PC-9 (cell line): ENCODE measurements around the gene ABCC6. TPM values are rescaled to one million over a fixed set of nuclear protein-coding genes. Genes with fewer than 3 reads are reported as not detected.

Experiments
- BruUV-seq: library from RNA; stranded (reverse); fragments of 400-500 nt; replicated peaks from 2 replicates; lab custom pipeline; 2021; lab: Mats Ljungman, UMichigan
- CTCF ChIA-PET: fragments of 300-600 bp; sonication (Branson Sonifier 250); formaldehyde crosslinking; loops from one replicate; lab custom pipeline; 2022; ENCODE audit warnings: antibody characterized with exemption; lab: Charles Lee
- POLR2A ChIA-PET: fragments of 300-600 bp; sonication (Branson Sonifier 250); formaldehyde crosslinking; loops from one replicate; lab custom pipeline; 2022; ENCODE audit warnings: antibody characterized with exemption; ENCODE audit not compliant: unreplicated experiment; lab: Charles Lee
- DNase-seq, 2 experiments: peaks; one replicate each; pipeline versions ENCODE4 v3.0.0 to v3.0.0-alpha.2; 2015 to 2022; ENCODE audit warnings: mixed read lengths in 1 of 2
- H2AFZ ChIP-seq: fragments of 200-600 bp; sonication (generic); 2 replicates; pipeline ENCODE4 v1.8.1; 2017; ENCODE audit warnings: antibody characterized with exemption
- H3F3A ChIP-seq: fragments of 200-600 bp; sonication (generic); 2 replicates; pipeline ENCODE4 v1.8.1; 2017; ENCODE audit warnings: antibody characterized with exemption, mild to moderate bottlenecking, low read depth; ENCODE audit not compliant: insufficient read depth
- H3K27ac ChIP-seq: fragments of 200-600 bp; sonication (generic); 2 replicates; pipeline ENCODE4 v1.6.1; 2016; ENCODE audit warnings: mixed run types
- H3K27me3 ChIP-seq: fragments of 200-600 bp; sonication (generic); 2 replicates; pipeline ENCODE4 v1.6.1; 2016; ENCODE audit warnings: low read depth, mixed run types; ENCODE audit not compliant: insufficient read depth
- H3K36me3 ChIP-seq: fragments of 200-600 bp; sonication (generic); 2 replicates; pipeline ENCODE4 v1.6.1; 2016; ENCODE audit warnings: low read depth, mixed run types
- H3K4me1 ChIP-seq: fragments of 200-600 bp; sonication (generic); replicated peaks from 2 replicates; pipeline ENCODE4 v1.6.1; 2016; ENCODE audit warnings: mixed run types; ENCODE audit not compliant: insufficient read depth
- H3K4me2 ChIP-seq: fragments of 200-600 bp; sonication (generic); 2 replicates; pipeline ENCODE4 v1.6.1; 2017; ENCODE audit warnings: mixed run types
- H3K4me3 ChIP-seq: fragments of 200-600 bp; sonication (generic); 2 replicates; pipeline ENCODE4 v1.6.1; 2016; ENCODE audit warnings: mixed run types
- H3K79me2 ChIP-seq: fragments of 200-600 bp; sonication (generic); 2 replicates; pipeline ENCODE4 v1.6.1; 2017; ENCODE audit warnings: low read depth, mixed run types
- H3K9me2 ChIP-seq: fragments of 200-600 bp; sonication (generic); 2 replicates; pipeline ENCODE4 v1.8.1; 2017; ENCODE audit warnings: mild to moderate bottlenecking; ENCODE audit not compliant: insufficient read depth
- H3K9me3 ChIP-seq: fragments of 200-600 bp; sonication (generic); 2 replicates; pipeline ENCODE4 v1.8.1; 2016; ENCODE audit warnings: low read depth; ENCODE audit not compliant: insufficient read depth
- H4K20me1 ChIP-seq: fragments of 200-600 bp; sonication (generic); 2 replicates; pipeline ENCODE4 v1.8.1; 2017; ENCODE audit not compliant: insufficient read depth
- CTCF ChIP-seq: fragments of 200-600 bp; sonication (generic); conservative IDR thresholded peaks from 2 replicates; pipeline ENCODE4 v1.6.1; 2017; ENCODE audit warnings: mixed run types, antibody characterized with exemption, mild to moderate bottlenecking, moderate library complexity
- EZH2 ChIP-seq: fragments of 200-600 bp; sonication (generic); IDR thresholded peaks from 2 replicates; pipeline ENCODE4 v1.8.0; 2017; ENCODE audit warnings: antibody characterized with exemption, low read depth
- intact Hi-C: fragments of 100-400 bp; cut with micrococcal nuclease; formaldehyde crosslinking; loops from one replicate; pipeline ENCODE4 v1.10.0; 2022; ENCODE audit not compliant: unreplicated experiment
- total RNA-seq: library from RNA; stranded (reverse); gene quantifications from 2 replicates; pipeline ENCODE4 v1.2.3, GENCODE V29; 2021

Gene ABCC6
- total RNA-seq, 1 experiment from 2014 or later = 2.8 TPM

GRCh38 chr16:16139806-16140205 is 83.5 kb downstream of the ABCC6 start:
- Histone ChIP-seq H2AFZ (no peak overlapping the region), H3K9me2 (no peaks in the 10 kb centered on the region), H3K27me3 (no peaks in the 10 kb centered on the region), H3F3A (peaks cover 3% of the 10 kb centered on the region; the same call in 1 of the 2 replicates), H3K4me2 (no peak overlapping the region), H3K9me3 (no peaks in the 10 kb centered on the region), H3K36me3 (peaks cover 26% of the 10 kb centered on the region; the same call in 1 of the 2 replicates), H3K79me2 (no peaks in the 10 kb centered on the region), H3K27ac (no peak overlapping the region), H4K20me1 (peaks cover 4% of the 10 kb centered on the region; the same call in 1 of the 2 replicates), H3K4me1 (no peaks in the 10 kb centered on the region), H3K4me3 (no peak overlapping the region)
- POLR2A ChIA-PET = no interaction called here
- DNase-seq = no peak
- TF ChIP-seq CTCF = no peak
- no peak for TF ChIP-seq EZH2
- CTCF ChIA-PET = no interaction called here
- intact Hi-C loops = no loop called here
- BruUV-seq = no TSS peak

- Histone ChIP-seq H3K4me2 (no peak overlapping the region), H3F3A (peaks cover 3% of the 10 kb centered on the region; the same call in 1 of the 2 replicates), H2AFZ (no peak overlapping the region), H3K4me1 (no peaks in the 10 kb centered on the region), H3K4me3 (no peak overlapping the region), H3K36me3 (peaks cover 27% of the 10 kb centered on the region; the same call in 1 of the 2 replicates), H3K79me2 (no peaks in the 10 kb centered on the region), H3K9me2 (no peaks in the 10 kb centered on the region), H3K27ac (no peak overlapping the region), H3K9me3 (no peaks in the 10 kb centered on the region), H4K20me1 (peaks cover 3% of the 10 kb centered on the region; the same call in 1 of the 2 replicates), H3K27me3 (no peaks in the 10 kb centered on the region)
- POLR2A ChIA-PET = no interaction called here
- CTCF ChIA-PET = interaction anchor here (0.7 kb wide), 1 partner anchor 82 kb away, joined by 3 read pairs; no protein-coding TSS in a partner anchor
- BruUV-seq = no TSS peak
- no peak for TF ChIP-seq CTCF
- no peak for TF ChIP-seq EZH2
- intact Hi-C loops = no loop called here
- no peak for DNase-seq
Measured at GRCh38 chr16:16139061-16139460, 84.2 kb downstream of the ABCC6 start.

GRCh38 chr16:16138034-16138635 is 85.2 kb downstream of the ABCC6 start:
- ChIA-PET POLR2A (no interaction called here), CTCF (interaction anchor here (0.7 kb wide), 1 partner anchor 81 kb away, joined by 3 read pairs; no protein-coding TSS in a partner anchor)
- Histone ChIP-seq H3F3A (no peaks in the 10 kb centered on the region), H3K27ac (no peak overlapping the region), H2AFZ (no peak overlapping the region), H3K4me2 (no peak overlapping the region), H3K79me2 (no peaks in the 10 kb centered on the region), H3K4me3 (no peak overlapping the region), H3K9me2 (no peaks in the 10 kb centered on the region), H3K27me3 (no peaks in the 10 kb centered on the region), H3K4me1 (no peaks in the 10 kb centered on the region), H3K36me3 (peaks cover 27% of the 10 kb centered on the region; the same call in 1 of the 2 replicates), H3K9me3 (no peaks in the 10 kb centered on the region), H4K20me1 (peaks cover 3% of the 10 kb centered on the region; the same call in 1 of the 2 replicates)
- intact Hi-C loops = no loop called here
- no peak for DNase-seq
- BruUV-seq = no TSS peak
- no peak for TF ChIP-seq EZH2
- no peak for TF ChIP-seq CTCF
